Type B pancreatic cell (in vitro differentiated cells): ENCODE data around the gene MYO9A. TPM values are rescaled to one million over a fixed set of nuclear protein-coding genes. Genes with fewer than 3 reads are reported as not detected.

ENCODE experiments used
- DNase-seq: peaks from one replicate; pipeline ENCODE4 v3.0.0; 2021; ENCODE audit warnings: mixed read lengths; ENCODE audit not compliant: unreplicated experiment; ENCODE audit errors: extremely low spot score
- H3K27ac Mint-ChIP-seq: 2 replicates; pipeline ENCODE4 v1.8.0; 2021; ENCODE audit warnings: mild to moderate bottlenecking, mixed read lengths
- H3K27me3 Mint-ChIP-seq: 2 replicates; pipeline ENCODE4 v1.8.0; 2021; ENCODE audit warnings: mixed read lengths
- H3K36me3 Mint-ChIP-seq: 2 replicates; pipeline ENCODE4 v1.8.0; 2021; ENCODE audit warnings: mixed read lengths
- H3K4me1 Mint-ChIP-seq: one replicate; pipeline ENCODE4 v1.8.0; 2021; ENCODE audit warnings: mixed read lengths; ENCODE audit not compliant: unreplicated experiment
- H3K4me3 Mint-ChIP-seq: 2 replicates; pipeline ENCODE4 v1.8.0; 2021; ENCODE audit warnings: mild to moderate bottlenecking, mixed read lengths
- H3K9me3 Mint-ChIP-seq: 2 replicates; pipeline ENCODE4 v1.8.0; 2021; ENCODE audit warnings: mixed read lengths
- total RNA-seq: library from RNA; stranded (reverse); gene quantifications from 2 replicates; pipeline ENCODE4 v1.2.1, GENCODE V29; 2021; ENCODE audit warnings: low replicate concordance
- TF ChIP-seq, protein P1 (sequence below): fragments of 200-600 bp; sonication (generic); conservative IDR thresholded peaks from 2 replicates; pipeline ENCODE4 v1.5.0; 2021; ENCODE audit warnings: antibody characterized with exemption, mild to moderate bottlenecking

MYO9A gene
- total RNA-seq, 1 donor from 2014 or later, result 43.4 TPM

DNA sequence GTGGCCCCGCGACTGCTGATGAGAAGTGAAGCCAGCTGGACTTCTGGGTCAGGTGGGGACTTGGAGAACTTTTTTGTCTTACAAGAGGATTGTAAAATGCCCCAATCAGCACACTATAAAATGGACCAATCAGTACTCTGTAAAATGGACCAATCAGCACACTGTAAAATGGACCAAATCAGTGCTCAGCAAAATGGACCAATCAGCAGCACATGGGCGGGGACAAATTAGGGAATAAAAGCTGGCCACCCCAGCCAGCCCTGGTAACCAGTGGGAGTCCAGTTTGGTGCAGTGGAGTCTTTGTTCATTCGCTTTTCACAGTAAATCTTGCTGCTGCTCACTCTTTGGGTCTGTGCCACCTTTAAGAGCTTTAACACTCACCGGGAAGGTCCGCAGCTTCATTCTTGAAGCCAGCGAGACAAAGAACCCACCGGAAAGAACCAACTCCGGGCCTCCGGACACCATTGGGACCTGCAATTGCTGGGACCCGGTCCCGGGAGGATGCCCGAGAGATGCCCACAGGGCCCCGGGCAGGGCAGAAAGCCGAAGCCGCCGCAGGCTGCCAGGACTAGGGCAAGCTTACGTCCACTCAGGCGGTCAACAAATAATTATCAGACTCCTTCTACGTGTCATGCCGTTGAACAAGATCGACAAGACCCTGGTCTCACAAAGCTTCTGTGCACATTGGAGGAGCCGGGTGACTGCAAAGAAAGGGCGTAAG lies 315.9 kb downstream of the MYO9A start:
- Mint-ChIP-seq H3K4me1 (peaks cover 27% of the 10 kb centered on the region), H3K36me3 (no peaks in the 10 kb centered on the region), H3K9me3 (no peaks in the 10 kb centered on the region), H3K27me3 (no peaks in the 10 kb centered on the region), H3K27ac (no peak overlapping the region), H3K4me3 (no peak overlapping the region)
- no peak for DNase-seq
- TF ChIP-seq, protein P1, sequence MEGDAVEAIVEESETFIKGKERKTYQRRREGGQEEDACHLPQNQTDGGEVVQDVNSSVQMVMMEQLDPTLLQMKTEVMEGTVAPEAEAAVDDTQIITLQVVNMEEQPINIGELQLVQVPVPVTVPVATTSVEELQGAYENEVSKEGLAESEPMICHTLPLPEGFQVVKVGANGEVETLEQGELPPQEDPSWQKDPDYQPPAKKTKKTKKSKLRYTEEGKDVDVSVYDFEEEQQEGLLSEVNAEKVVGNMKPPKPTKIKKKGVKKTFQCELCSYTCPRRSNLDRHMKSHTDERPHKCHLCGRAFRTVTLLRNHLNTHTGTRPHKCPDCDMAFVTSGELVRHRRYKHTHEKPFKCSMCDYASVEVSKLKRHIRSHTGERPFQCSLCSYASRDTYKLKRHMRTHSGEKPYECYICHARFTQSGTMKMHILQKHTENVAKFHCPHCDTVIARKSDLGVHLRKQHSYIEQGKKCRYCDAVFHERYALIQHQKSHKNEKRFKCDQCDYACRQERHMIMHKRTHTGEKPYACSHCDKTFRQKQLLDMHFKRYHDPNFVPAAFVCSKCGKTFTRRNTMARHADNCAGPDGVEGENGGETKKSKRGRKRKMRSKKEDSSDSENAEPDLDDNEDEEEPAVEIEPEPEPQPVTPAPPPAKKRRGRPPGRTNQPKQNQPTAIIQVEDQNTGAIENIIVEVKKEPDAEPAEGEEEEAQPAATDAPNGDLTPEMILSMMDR, result no peak

DNA sequence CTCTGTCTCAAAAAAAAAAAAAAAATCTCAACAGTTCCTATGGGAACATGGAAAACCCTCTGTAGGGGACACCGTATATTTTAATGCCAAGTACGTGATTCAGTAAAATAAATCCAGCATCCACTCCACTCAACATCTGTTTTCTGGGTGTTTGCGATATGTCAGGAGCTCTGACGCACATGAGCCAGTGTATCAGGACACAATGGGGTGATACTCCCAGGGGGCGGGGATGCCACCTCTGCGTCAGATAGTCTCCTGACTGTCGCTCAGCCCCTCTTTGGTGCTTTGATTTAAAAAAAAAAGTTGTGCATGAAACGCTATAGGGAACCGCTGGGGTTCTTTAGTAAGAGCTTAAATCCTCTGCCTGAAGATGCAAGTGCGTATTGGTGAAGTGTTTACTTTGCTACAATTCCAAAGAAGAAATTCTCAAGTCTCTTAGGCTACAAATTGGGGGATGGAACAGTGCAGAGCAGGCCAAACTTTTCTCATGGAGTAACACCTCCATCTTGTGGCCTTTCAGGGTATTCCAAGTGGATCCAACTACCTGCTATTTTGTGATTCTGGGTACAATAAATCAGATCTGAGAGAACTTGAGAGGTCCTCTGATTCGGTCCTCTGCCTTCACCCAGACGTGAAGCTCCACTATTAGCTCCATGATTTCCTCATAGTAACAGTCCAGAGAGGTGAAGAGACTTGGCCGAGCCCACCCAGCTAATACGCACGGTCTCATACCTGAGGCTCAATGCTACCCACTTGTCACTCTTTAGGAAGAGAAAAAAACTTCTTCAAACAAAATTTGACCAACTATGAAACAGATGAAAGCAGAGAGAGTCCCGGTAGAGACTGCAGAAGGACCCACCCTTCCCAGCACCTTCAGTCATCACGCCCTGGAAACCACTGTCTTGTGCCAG lies 316.9 kb downstream of the MYO9A start:
- Mint-ChIP-seq H3K36me3 (no peaks in the 10 kb centered on the region), H3K4me1 (peaks cover 18% of the 10 kb centered on the region), H3K4me3 (no peak overlapping the region), H3K27me3 (no peaks in the 10 kb centered on the region), H3K9me3 (no peaks in the 10 kb centered on the region), H3K27ac (no peak overlapping the region)
- peak; percentile 68 for DNase-seq
- TF ChIP-seq, protein P1, result peak; percentile 92

DNA sequence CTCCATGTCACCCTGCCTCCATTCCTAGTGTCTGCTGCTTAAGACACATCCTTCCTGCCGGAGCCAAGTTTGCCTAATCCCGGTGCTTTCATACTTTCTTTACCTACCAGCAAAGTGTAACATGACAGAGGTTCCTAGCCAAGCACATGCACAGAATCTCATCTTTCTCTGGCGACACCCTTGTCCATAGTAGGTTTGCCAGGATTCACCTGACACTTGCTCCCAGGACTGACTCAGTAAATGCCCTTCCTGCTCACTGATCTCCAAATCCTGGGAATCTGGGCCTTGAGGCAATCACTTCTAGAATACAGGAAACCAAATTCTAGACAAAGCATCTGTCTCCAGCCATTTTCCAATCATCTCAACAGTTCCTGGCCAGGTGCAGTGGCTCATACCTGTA lies 317.8 kb downstream of the MYO9A start:
- TF ChIP-seq, protein P1, result no peak
- H3K4me1 Mint-ChIP-seq, result peaks cover 13% of the 10 kb centered on the region
- no peak overlapping the region for H3K4me3 Mint-ChIP-seq
- H3K27me3 Mint-ChIP-seq, result no peaks in the 10 kb centered on the region
- no peaks in the 10 kb centered on the region for H3K9me3 Mint-ChIP-seq
- no peak for DNase-seq
- H3K36me3 Mint-ChIP-seq, result no peaks in the 10 kb centered on the region
- H3K27ac Mint-ChIP-seq, result no peak overlapping the region

DNA sequence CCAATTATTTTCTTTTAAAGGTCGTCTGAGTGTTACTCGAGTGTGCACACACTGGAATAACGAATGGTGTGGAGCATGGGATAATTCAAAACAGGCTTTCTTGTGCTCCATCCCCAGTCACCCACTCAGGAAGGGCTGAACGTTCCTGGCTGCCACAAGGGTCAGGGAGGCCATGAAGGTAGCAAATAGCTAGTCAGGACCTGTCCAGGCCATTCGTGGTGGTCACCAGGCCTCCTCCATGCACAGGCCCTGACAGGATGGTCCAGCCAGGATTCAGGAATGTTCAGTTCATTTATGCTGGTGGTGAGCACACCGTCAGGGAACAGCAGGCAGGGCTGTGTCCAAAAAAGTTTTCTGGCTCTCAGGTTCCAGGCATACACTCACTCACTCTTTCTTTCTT lies 319.3 kb downstream of the MYO9A start:
- DNase-seq, result no peak
- H3K36me3 Mint-ChIP-seq, result no peaks in the 10 kb centered on the region
- TF ChIP-seq, protein P1, result no peak
- H3K9me3 Mint-ChIP-seq, result no peaks in the 10 kb centered on the region
- H3K4me3 Mint-ChIP-seq, result no peak overlapping the region
- peaks cover 7% of the 10 kb centered on the region for H3K4me1 Mint-ChIP-seq
- no peaks in the 10 kb centered on the region for H3K27me3 Mint-ChIP-seq
- no peak overlapping the region for H3K27ac Mint-ChIP-seq

DNA sequence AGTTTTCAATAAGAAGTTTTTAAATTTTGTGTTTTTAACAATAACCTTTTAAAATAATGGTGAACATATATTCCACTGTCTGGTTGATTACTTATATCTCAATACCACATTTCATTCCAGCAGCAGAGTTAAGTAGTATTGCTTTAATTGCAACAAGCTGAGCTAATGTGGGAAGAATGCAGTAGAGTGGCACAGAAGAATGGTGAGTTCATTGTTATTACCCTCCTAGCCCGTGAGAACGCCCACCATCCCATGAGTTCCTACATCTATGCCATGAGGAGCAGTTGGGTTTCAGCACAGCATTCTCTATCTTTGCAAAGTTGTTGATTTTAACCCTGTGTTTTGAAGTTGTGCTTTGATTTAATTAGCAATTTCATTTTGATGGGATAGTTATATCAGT lies 325.4 kb downstream of the MYO9A start:
- DNase-seq, result no peak
- Mint-ChIP-seq H3K4me3 (no peak overlapping the region), H3K9me3 (no peaks in the 10 kb centered on the region), H3K36me3 (no peaks in the 10 kb centered on the region), H3K27ac (no peak overlapping the region), H3K4me1 (peaks cover 4% of the 10 kb centered on the region), H3K27me3 (peaks cover 3% of the 10 kb centered on the region)
- TF ChIP-seq, protein P1, result no peak
